IPS-15b (cell line): ENCODE data around the gene PRKAB2.
A peak's percentile ranks its signal among the peaks of the same experiment; 100 is the strongest.
"Not testable (repeated sequence)": the region's sequence is repeated elsewhere in the genome, so short reads cannot be mapped to it uniquely, and the experiment has no call there.

Experiments used
- H3K27me3 ChIP-seq: one replicate; pipeline ENCODE4 v1.6.1; 2013; ENCODE audit warnings: low read length; ENCODE audit not compliant: control insufficient read depth, insufficient read depth
- H3K36me3 ChIP-seq: one replicate; pipeline ENCODE4 v1.6.1; 2013; ENCODE audit warnings: low read length; ENCODE audit not compliant: control insufficient read depth, insufficient read depth
- H3K4me1 ChIP-seq: one replicate; pipeline ENCODE4 v1.6.1; 2013; ENCODE audit warnings: mild to moderate bottlenecking, low read length; ENCODE audit not compliant: control insufficient read depth, insufficient read depth
- H3K4me3 ChIP-seq: one replicate; pipeline ENCODE4 v1.5.1; 2013; ENCODE audit warnings: low read depth, low read length
- H3K9ac ChIP-seq: one replicate; pipeline ENCODE4 v1.6.1; 2013; ENCODE audit warnings: low read depth, mild to moderate bottlenecking, low read length
- H3K9me3 ChIP-seq: one replicate; pipeline ENCODE4 v1.6.1; 2013; ENCODE audit warnings: mild to moderate bottlenecking, low read length; ENCODE audit not compliant: control insufficient read depth, insufficient read depth

Gene PRKAB2

DNA sequence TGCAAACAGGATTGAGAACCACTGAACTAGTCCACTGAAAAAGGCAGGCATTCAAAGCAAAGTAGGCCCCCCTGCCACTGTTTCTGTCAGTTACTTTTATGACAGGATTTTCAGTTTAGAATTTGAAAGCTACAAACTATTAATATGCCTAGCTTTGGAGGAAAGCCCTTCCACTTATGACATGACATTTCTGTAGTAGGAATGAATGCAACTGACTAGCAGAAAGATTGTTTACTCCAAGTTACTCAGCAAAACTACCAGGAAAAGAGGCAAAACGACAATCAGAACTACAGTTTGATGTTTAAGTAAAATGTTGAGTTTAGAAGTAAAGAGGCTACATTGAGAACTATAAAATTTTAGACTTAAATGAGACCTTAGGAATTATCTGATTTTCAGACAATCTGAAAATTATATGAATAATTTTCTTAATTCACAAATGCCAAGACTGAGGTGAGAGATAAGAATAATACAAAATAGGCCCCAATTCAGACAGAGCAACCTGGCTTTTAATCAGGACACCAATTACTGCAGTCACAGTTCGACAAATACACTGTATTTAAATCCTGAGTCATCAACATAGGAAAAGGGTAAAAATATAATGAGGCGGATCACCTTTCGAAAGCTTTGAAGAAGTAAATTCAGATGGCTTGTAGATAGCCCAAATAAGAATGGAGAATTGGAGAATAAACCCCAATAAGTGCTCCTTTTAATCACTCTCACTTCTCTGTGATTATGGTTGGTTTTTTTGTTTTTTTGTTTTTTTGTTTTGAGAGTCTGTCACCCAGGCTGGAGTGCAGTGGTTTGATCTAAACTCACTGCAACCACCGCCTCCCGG, 2.2 kb downstream of the PRKAB2 start:
- no peaks in the 10 kb centered on the region for H3K9me3 ChIP-seq
- no peaks in the 10 kb centered on the region for H3K27me3 ChIP-seq
- peaks cover 4% of the 10 kb centered on the region for H3K4me1 ChIP-seq
- H3K9ac ChIP-seq, result no peak overlapping the region
- peak overlapping the region; percentile 2 for H3K4me3 ChIP-seq
- peaks cover 3% of the 10 kb centered on the region for H3K36me3 ChIP-seq

DNA sequence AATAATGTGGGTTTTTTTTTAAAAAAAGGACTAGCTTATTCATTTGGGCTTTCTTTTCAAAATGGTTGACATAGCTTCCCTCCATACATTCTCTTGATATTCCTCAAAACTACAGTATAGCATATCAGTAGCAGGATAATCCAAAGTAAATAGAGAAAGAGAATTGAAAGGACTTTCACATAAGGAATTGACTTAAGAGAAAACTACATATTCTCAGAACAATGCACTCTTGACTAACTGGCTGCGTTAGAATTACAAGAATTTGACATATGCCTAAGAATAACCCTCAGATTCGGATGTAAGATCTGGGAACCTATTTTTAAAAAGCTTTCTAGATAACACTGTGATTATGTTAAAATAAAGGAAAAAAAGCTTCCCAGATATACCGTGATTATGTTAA, 3.1 kb downstream of the PRKAB2 start:
- Histone ChIP-seq H3K9me3 (no peaks in the 10 kb centered on the region), H3K4me1 (peaks cover 4% of the 10 kb centered on the region), H3K9ac (no peak overlapping the region), H3K27me3 (no peaks in the 10 kb centered on the region), H3K36me3 (peaks cover 3% of the 10 kb centered on the region), H3K4me3 (no peak overlapping the region)

DNA sequence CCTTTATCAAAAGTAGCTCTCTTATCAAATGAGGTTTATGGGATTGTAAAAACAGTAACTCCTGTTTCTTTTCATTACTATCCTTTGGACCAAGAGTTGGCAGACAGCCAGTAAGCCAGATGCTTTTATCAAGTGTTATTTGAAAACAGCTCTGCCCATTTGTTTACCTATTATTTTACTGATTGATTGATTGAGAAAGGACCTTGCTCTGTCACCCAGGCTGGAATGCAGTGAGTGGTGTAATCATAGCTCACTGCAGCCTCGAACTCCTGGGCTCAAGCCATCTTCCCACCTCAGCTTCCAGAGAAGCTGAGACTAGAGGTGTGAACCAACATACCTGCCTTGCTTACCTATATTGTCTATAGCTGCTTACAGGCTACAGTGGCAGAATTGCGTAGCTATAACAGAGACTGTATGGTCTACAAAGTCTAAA, 3.6 kb downstream of the PRKAB2 start:
- Histone ChIP-seq H3K4me1 (peaks cover 4% of the 10 kb centered on the region), H3K27me3 (no peaks in the 10 kb centered on the region), H3K36me3 (peaks cover 3% of the 10 kb centered on the region), H3K4me3 (no peak overlapping the region), H3K9me3 (no peaks in the 10 kb centered on the region), H3K9ac (no peak overlapping the region)

DNA sequence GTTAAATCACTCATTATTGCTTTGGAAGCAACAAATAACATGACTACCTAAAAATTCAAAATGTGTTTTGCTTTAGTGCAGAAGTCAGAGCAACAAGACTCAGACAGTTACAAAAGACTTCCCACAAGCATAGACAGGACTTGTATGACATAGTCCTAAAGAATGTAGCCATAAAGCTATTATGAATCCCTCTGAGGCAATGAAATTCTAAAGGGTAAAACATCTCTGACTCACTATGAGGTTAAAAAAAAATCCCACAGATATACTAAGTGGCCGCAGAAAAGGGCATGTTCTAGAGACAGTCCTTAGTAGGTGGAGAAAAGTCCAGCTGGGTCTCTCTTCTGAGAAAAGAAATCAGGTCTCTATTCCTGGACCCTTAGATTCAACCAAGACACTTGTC, 4.9 kb downstream of the PRKAB2 start:
- H3K4me3 ChIP-seq, result no peak overlapping the region
- H3K4me1 ChIP-seq, result peaks cover 4% of the 10 kb centered on the region

DNA sequence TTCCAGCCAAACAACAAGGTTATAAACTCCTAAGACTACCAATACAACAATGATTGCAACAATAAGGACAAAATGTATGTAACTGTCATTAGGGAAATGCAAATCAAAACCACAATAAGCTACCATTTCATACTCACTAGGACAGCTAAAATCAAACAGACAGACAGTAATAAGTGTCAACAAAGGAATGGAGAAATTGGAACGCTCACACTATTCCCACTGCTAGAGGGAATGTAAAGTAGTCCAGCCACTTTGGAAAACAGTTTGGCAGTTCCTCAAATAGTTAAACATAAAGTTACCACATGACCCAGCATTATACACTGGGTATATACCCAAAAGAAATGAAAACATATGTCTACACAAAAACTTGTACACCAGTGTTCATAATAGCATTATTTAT, 9.3 kb downstream of the PRKAB2 start:
- H3K36me3 ChIP-seq, result peaks cover 11% of the 10 kb centered on the region

More for the DNA sequence above, 4.9 kb downstream of the PRKAB2 start:
- no peaks in the 10 kb centered on the region for H3K9me3 ChIP-seq
- H3K36me3 ChIP-seq, result peaks cover 3% of the 10 kb centered on the region
- no peaks in the 10 kb centered on the region for H3K27me3 ChIP-seq
- no peak overlapping the region for H3K9ac ChIP-seq

DNA sequence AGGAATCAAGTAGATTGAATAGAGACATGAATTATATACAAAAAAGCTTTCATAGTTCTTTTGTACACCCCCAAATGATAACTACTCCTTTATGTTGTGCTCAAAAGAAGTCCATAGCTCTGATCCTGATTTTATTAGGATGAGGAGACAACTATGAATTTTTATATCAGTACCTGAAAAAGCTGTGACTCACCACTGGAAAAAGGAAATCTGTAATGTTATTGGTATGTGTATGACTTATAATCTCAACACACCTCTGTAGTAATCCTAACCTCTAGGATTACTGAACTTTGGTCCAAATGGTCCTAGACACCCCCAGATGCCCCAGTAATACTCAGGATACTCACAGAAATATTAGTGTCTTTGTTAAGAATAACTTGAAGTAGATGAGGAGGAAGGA, 10.2 kb downstream of the PRKAB2 start:
- Histone ChIP-seq H3K36me3 (peaks cover 8% of the 10 kb centered on the region), H3K4me1 (no peaks in the 10 kb centered on the region)

More for the DNA sequence above, 9.3 kb downstream of the PRKAB2 start:
- Histone ChIP-seq H3K9ac (no peak overlapping the region), H3K4me1 (no peaks in the 10 kb centered on the region), H3K9me3 (no peaks in the 10 kb centered on the region), H3K4me3 (no peak overlapping the region), H3K27me3 (no peaks in the 10 kb centered on the region)

DNA sequence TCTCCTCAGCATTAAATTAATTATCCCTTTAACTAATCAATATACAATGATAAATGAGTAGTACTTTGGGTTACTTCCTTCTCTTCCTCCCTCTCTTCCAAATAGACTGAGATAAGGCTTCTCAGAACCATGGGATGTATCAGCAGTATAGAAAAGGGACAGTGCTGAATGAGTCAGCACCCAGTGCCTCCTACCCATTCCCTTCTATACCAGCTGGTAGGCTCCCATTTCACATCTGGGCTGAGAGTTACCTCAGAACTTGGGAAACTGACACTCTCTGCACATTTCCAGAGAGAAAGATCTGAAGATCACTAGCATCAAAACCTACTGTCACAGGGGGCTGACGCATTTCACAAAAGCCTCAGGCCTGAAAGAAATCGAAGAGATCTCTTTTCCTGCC, 15.2 kb downstream of the PRKAB2 start:
- not testable (repeated sequence) for H3K27me3 ChIP-seq, H3K9ac ChIP-seq, H3K36me3 ChIP-seq, H3K4me1 ChIP-seq, H3K9me3 ChIP-seq, H3K4me3 ChIP-seq

More for the DNA sequence above, 10.2 kb downstream of the PRKAB2 start:
- Histone ChIP-seq H3K27me3 (no peaks in the 10 kb centered on the region), H3K4me3 (no peak overlapping the region), H3K9me3 (no peaks in the 10 kb centered on the region), H3K9ac (no peak overlapping the region)

DNA sequence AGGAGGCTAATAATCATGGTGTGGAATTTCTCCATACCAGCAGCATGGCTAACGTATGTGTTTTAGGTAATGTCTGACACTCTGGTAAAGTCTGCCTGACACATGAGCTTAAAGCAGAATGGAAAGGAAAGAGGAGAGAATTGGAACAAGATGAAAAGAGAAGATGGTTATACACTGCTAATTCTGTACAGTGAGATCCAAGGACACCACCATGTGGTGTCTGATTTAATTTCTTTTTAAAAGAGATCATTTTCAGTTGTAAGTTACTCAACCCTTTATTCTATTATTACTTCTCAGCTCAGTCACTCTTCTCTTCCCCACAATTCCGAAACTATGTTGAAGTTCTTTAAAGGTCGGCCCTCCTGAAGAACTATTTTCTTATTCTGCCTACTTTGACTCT, 15.6 kb downstream of the PRKAB2 start:
- Histone ChIP-seq H3K9ac (no peak overlapping the region), H3K27me3 (no peaks in the 10 kb centered on the region), H3K4me3 (no peak overlapping the region), H3K4me1 (no peaks in the 10 kb centered on the region), H3K36me3 (peaks cover 8% of the 10 kb centered on the region), H3K9me3 (no peaks in the 10 kb centered on the region)

DNA sequence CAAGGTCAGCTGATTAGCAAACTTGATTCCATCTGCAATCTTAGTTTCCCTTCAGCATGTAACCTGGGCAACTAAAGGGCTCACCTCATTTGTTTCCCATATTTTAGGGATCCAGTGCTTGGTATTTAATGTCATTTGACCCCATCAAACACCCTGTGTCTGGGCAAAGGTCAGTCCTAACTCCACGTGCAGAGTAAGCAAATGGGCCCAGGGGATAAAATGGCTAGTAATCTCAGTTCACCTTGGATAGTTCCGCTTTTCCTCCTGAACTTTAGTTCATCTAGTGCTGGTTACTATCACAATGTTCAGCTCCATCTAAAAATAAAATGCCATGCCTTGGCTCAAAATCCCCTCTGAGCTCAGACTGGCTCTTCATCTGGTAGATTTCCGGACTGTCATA, 19.5 kb downstream of the PRKAB2 start:
- H3K9me3 ChIP-seq, result no peaks in the 10 kb centered on the region
- H3K4me1 ChIP-seq, result no peaks in the 10 kb centered on the region
- no peaks in the 10 kb centered on the region for H3K36me3 ChIP-seq
- H3K4me3 ChIP-seq, result no peak overlapping the region
- no peaks in the 10 kb centered on the region for H3K27me3 ChIP-seq
- H3K9ac ChIP-seq, result no peak overlapping the region

DNA sequence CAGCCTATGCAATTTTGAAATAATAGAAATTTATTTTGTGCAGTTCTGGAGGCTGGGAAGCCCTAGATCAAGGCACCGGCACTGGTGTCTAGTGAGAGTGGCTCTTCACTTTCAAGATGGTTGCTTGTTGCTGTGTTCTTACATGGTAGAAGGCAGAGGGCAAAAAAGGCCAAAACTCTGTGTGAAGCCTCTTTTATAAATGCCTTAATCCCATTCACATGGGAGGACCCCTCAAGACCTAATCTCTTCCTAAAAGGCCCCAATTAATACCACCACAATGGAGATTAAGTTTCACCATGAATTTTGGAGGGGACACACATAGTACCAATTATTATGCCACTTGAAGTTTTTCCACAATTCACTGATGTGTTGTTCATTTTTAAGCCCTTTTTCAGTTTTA, 21.0 kb downstream of the PRKAB2 start:
- H3K9me3 ChIP-seq, result no peaks in the 10 kb centered on the region
- no peak overlapping the region for H3K4me3 ChIP-seq
- no peaks in the 10 kb centered on the region for H3K4me1 ChIP-seq
- H3K9ac ChIP-seq, result no peak overlapping the region
- no peaks in the 10 kb centered on the region for H3K27me3 ChIP-seq
- H3K36me3 ChIP-seq, result no peaks in the 10 kb centered on the region

DNA sequence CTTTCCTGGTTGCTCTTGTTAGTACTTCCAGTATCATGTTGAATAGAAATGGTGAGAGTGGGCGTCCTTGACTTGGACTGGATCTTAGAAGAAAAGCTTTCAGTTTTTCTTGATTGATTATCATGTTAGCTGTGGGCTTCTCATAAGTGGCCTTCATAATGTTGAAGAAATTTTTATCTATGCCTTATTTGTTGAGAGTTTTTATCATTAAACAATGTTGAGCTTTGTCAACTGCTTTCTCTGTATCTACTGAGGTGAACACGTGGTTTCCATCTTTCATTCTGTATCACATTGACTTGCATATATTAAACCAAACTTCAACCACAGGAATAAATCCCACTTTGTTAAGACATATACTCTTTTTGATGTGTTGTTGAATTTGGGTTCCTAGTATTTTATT, 29.4 kb downstream of the PRKAB2 start:
- H3K27me3 ChIP-seq, result no peaks in the 10 kb centered on the region
- no peaks in the 10 kb centered on the region for H3K9me3 ChIP-seq
- H3K9ac ChIP-seq, result no peak overlapping the region
- H3K4me1 ChIP-seq, result no peaks in the 10 kb centered on the region
- H3K4me3 ChIP-seq, result no peak overlapping the region
- H3K36me3 ChIP-seq, result no peaks in the 10 kb centered on the region

DNA sequence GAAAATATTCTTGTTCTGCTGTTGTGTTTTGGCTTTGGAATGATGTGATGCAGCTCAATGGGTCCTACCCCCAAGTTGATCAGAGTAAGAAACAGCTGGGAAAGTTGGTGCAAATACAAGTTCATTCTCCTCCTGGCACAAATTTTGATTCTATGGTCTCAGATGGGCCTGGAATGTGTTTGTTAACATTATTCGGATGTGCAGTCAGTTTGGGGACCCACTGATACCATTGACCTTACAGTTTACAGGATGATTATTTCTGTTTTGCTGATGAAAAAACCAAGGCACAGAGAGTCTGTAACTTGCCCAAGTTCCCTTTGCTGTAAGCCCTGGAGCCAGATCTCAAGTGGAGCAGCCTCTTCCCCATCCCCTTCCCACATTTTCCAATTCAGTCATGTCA, 41.5 kb downstream of the PRKAB2 start:
- not testable (repeated sequence) for H3K36me3 ChIP-seq, H3K9me3 ChIP-seq, H3K9ac ChIP-seq, H3K4me1 ChIP-seq, H3K4me3 ChIP-seq, H3K27me3 ChIP-seq
